HG03103 (cell line): ENCODE data around the gene NUP93.
"Not testable (repeated sequence)": the region's sequence is repeated elsewhere in the genome, so short reads cannot be mapped to it uniquely, and the experiment has no call there.

Source experiments
- ATAC-seq: cut with Tn5 transposase; IDR thresholded peaks from one replicate; pipeline ENCODE4 v1.9.1; 2021; ENCODE audit warnings: low read depth; ENCODE audit not compliant: unreplicated experiment

The NUP93 gene

GRCh38 chr16:56739378-56739777, 9.4 kb downstream of the NUP93 start:
- not testable (repeated sequence) for ATAC-seq

- ATAC-seq: no peak
These were observed 11.5 kb downstream of the NUP93 start for GRCh38 chr16:56741399-56741798.

GRCh38 chr16:56742030-56742984, 12.4 kb downstream of the NUP93 start:
- ATAC-seq: no peak

GRCh38 chr16:56743840-56744239, 13.9 kb downstream of the NUP93 start:
- ATAC-seq: no peak

- no peak for ATAC-seq
These were observed 15.2 kb downstream of the NUP93 start for GRCh38 chr16:56744996-56745640.

GRCh38 chr16:56747486-56748045, 17.6 kb downstream of the NUP93 start:
- no peak for ATAC-seq

GRCh38 chr16:56748191-56748590, 18.3 kb downstream of the NUP93 start:
- no peak for ATAC-seq

GRCh38 chr16:56748826-56749225, 18.9 kb downstream of the NUP93 start:
- no peak for ATAC-seq

GRCh38 chr16:56749672-56750491, 20.0 kb downstream of the NUP93 start:
- no peak for ATAC-seq

GRCh38 chr16:56753410-56753809, 23.5 kb downstream of the NUP93 start:
- ATAC-seq: no peak

- no peak for ATAC-seq
These were observed 25.1 kb downstream of the NUP93 start for GRCh38 chr16:56755038-56755437.

GRCh38 chr16:56758432-56758831, 28.5 kb downstream of the NUP93 start:
- no peak for ATAC-seq

GRCh38 chr16:56758930-56759329, 29.0 kb downstream of the NUP93 start:
- no peak for ATAC-seq

GRCh38 chr16:56763291-56763916, 33.5 kb downstream of the NUP93 start:
- no peak for ATAC-seq

GRCh38 chr16:56764835-56765234, 34.9 kb downstream of the NUP93 start:
- no peak for ATAC-seq

GRCh38 chr16:56765949-56766348, 36.0 kb downstream of the NUP93 start:
- ATAC-seq: no peak

GRCh38 chr16:56767024-56767423, 37.1 kb downstream of the NUP93 start:
- no peak for ATAC-seq

- no peak for ATAC-seq
These were observed 39.7 kb downstream of the NUP93 start for GRCh38 chr16:56769677-56770076.

GRCh38 chr16:56771558-56772279, 41.8 kb downstream of the NUP93 start:
- no peak for ATAC-seq

GRCh38 chr16:56773532-56773931, 43.6 kb downstream of the NUP93 start:
- ATAC-seq: no peak
